Measurements from ENCODE around the gene FCER1G.

The FCER1G gene

DNA sequence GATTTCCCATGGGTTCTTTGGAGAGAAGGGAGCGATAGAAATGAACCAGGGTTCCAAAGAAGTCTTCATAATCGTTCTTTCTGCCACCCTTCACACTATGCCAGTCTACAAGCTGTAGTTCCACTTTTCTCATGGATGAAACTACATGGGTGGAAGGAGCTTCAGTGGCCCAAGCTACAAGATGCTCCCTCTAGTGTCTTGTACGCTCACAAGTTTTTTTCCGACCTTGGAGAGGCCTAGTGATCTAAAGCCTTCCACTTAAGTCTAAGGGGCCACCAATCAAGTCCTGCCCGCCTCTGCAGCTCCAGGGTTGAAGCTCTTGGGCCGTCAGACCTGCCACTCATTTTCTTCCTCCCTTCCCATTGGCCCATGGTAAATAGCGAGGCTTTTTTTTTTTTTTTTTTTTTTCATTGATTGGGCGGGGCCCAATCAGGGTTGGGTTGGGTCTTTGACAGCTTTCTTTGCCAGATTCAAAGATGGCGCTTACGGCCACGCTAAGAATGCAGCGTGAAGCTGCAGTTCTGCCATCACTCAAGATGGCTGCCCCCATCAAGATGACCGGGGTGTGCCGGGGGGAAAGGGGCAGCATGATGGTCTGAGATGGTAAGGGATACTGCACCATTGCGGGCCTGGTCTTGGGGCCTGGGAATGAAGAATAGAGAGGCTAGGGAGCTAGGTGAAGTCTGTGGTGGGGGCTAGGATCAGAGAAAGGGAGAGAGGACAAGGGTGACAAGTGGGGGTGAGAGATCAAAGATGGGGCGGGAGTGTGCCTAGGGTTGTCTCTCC, 10.6 kb downstream of the FCER1G start, which contains the start of gene TOMM40L:
Gene TOMM40L (plus strand): TSS at position 527 of the 786 bp plus-strand sequence. CDS start 430 bp downstream, outside the sequence.
- Histone ChIP-seq H3K9me3 (ENCODE audit: control insufficient read depth in 1 of 2, low read length in 2 of 2) (no peaks in the 10 kb centered on the region), H3K27ac (ENCODE audit: low read length) (peak within 1 kb of the TSS; percentile 84), H3K27me3 (ENCODE audit: low read depth, low read length) (no peaks in the 10 kb centered on the region), H3K36me3 (ENCODE audit: control insufficient read depth in 1 of 2, insufficient read depth in 2 of 2, low read length in 2 of 2) (peaks cover 23 to 25% of the 10 kb centered on the region in 2 donors), H3K4me1 (ENCODE audit: control insufficient read depth in 1 of 2, insufficient read depth in 2 of 2, low read length in 2 of 2) (peaks cover 16 to 25% of the 10 kb centered on the region in 2 donors), H3K4me3 (ENCODE audit: low read depth in 1 of 2, low read length in 2 of 2) (peak within 1 kb of the TSS; percentile 75 to 94)

DNA sequence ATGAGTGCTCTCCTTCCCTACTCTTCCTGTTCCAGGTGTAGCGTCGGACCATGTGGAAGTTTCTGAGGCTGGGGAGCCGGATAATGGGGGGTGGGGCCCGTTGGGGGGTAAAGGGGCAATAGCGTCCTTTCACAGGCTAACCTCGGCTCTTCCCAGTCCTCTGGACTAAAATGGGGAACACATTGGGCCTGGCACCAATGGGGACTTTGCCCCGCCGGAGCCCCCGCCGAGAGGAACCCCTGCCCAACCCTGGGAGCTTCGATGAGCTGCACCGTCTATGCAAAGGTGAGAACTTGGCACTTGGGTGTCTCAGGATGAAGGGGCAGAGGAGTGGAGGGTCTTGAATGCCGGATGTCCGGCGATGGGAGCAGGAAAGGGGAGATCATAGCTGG, 11.2 kb downstream of the FCER1G start:
- Histone ChIP-seq H3K36me3 (ENCODE audit: control insufficient read depth in 1 of 2, insufficient read depth in 2 of 2, low read length in 2 of 2) (peaks cover 23 to 27% of the 10 kb centered on the region in 2 donors), H3K4me3 (ENCODE audit: low read depth in 1 of 2, low read length in 2 of 2) (peak overlapping the region; percentile 75 to 94), H3K9me3 (ENCODE audit: control insufficient read depth in 1 of 2, low read length in 2 of 2) (no peaks in the 10 kb centered on the region), H3K27ac (ENCODE audit: low read length) (peak overlapping the region; percentile 84), H3K27me3 (ENCODE audit: low read depth, low read length) (no peaks in the 10 kb centered on the region), H3K4me1 (ENCODE audit: control insufficient read depth in 1 of 2, insufficient read depth in 2 of 2, low read length in 2 of 2) (peaks cover 16 to 25% of the 10 kb centered on the region in 2 donors)

DNA sequence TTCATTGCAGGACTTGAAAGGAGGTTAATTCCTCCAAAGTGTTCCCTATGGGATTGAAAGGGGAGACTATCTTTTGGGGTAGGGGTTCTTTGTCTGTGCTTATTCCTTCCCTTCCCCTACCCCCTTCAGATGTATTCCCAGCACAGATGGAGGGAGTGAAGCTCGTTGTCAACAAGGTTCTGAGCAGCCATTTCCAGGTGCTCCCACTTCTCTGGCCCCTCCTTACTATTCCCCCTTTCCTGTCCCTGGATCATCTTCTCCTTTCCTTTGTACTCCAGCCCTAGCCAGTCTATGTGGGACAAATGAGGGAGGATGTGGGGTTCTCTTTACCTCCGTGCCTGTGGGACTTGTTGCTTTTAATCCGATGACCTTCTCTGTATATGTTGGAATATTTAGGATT, 11.7 kb downstream of the FCER1G start:
- Histone ChIP-seq H3K4me3 (ENCODE audit: low read depth in 1 of 2, low read length in 2 of 2) (peak overlapping the region; percentile 75 to 94), H3K27ac (ENCODE audit: low read length) (peak overlapping the region; percentile 84), H3K4me1 (ENCODE audit: control insufficient read depth in 1 of 2, insufficient read depth in 2 of 2, low read length in 2 of 2) (peaks cover 16 to 25% of the 10 kb centered on the region in 2 donors)

DNA sequence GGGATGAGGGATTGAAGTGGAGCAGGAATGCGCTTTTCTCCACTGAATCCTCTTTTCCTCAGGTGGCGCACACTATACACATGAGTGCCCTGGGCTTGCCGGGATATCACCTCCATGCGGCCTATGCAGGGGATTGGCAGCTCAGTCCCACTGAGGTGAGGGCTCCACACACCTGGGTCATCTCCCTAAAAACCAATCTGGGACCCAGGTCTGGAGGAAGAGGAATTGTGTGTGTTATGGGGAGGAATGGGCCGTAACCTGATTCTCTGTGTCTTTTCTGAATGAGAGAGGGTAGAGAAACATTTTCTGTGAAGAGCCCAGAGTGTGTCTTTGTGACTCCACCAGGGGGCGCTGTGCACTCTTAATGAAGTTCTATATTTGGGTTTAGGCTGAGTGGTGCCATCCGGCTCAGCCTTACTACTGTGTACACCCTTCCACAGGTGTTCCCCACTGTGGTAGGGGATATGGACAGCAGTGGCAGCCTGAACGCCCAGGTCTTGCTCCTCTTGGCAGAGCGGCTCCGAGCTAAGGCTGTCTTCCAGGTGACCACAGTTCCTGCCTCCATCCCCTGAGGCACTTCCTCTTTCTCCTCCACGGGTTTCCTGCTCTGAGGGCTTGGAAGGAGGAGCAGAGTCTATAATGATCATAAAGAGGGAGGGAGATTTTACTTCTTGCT, 12.2 kb downstream of the FCER1G start:
- no peaks in the 10 kb centered on the region for H3K27me3 ChIP-seq (ENCODE audit: low read depth, low read length)
- no peaks in the 10 kb centered on the region for H3K9me3 ChIP-seq (ENCODE audit: control insufficient read depth in 1 of 2, low read length in 2 of 2)
- H3K4me1 ChIP-seq (ENCODE audit: control insufficient read depth in 1 of 2, insufficient read depth in 2 of 2, low read length in 2 of 2), result peaks cover 16 to 25% of the 10 kb centered on the region in 2 donors
- H3K27ac ChIP-seq (ENCODE audit: low read length), result peak overlapping the region; percentile 84
- H3K4me3 ChIP-seq (ENCODE audit: low read depth in 1 of 2, low read length in 2 of 2), result peak overlapping the region; percentile 75 to 94
- peaks cover 23 to 27% of the 10 kb centered on the region in 2 donors for H3K36me3 ChIP-seq (ENCODE audit: control insufficient read depth in 1 of 2, insufficient read depth in 2 of 2, low read length in 2 of 2)

More for the DNA sequence above, 11.7 kb downstream of the FCER1G start:
- H3K36me3 ChIP-seq (ENCODE audit: control insufficient read depth in 1 of 2, insufficient read depth in 2 of 2, low read length in 2 of 2), result peaks cover 23 to 27% of the 10 kb centered on the region in 2 donors
- no peaks in the 10 kb centered on the region for H3K9me3 ChIP-seq (ENCODE audit: control insufficient read depth in 1 of 2, low read length in 2 of 2)
- no peaks in the 10 kb centered on the region for H3K27me3 ChIP-seq (ENCODE audit: low read depth, low read length)

DNA sequence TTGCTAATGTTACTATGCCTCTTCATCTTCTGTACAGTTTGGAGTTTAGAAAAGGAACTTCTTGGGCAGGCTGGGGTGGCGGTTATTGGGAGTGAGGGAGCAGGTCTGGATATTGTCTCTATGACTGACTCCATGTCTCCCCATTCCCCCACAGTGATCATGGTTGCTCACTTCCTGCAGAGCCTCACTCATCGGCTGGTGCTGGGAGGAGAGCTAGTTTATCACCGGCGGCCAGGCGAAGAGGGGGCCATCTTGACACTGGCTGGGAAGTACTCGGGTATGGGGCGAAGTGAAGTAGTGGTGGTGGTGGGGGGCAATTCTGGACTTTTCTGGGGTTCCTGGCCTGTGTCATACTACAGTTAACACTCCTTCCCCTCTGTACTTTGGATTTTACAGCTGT, 12.9 kb downstream of the FCER1G start:
- Histone ChIP-seq H3K4me3 (ENCODE audit: low read depth in 1 of 2, low read length in 2 of 2) (peak overlapping the region in 1 of 2 donors; percentile 75), H3K27me3 (ENCODE audit: low read depth, low read length) (no peaks in the 10 kb centered on the region), H3K36me3 (ENCODE audit: control insufficient read depth in 1 of 2, insufficient read depth in 2 of 2, low read length in 2 of 2) (peaks cover 23 to 27% of the 10 kb centered on the region in 2 donors), H3K27ac (ENCODE audit: low read length) (peak overlapping the region; percentile 9), H3K9me3 (ENCODE audit: control insufficient read depth in 1 of 2, low read length in 2 of 2) (no peaks in the 10 kb centered on the region), H3K4me1 (ENCODE audit: control insufficient read depth in 1 of 2, insufficient read depth in 2 of 2, low read length in 2 of 2) (peaks cover 16 to 25% of the 10 kb centered on the region in 2 donors)

DNA sequence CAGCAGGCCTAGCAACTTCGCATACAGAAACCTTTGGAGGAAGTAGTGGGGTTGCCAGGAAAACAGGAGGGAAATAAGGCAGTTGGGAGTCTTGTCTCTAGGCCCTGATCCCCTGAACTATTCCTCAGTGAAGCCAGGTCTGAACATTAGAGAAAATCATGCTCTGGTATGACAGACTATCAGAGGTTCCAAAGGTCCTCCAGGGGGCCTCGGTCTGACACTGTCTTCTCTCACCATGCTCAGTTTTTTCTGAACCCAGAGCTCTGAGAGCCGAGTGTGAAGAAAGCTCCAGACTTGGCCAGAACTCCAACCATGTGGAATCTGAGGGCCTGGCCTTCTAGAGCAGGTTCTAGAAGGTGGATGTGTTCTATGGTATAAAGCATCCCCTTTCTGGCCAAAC, 14.8 kb downstream of the FCER1G start:
- H3K9me3 ChIP-seq (ENCODE audit: control insufficient read depth in 1 of 2, low read length in 2 of 2), result no peaks in the 10 kb centered on the region
- H3K27ac ChIP-seq (ENCODE audit: low read length), result no peak overlapping the region
- H3K4me3 ChIP-seq (ENCODE audit: low read depth in 1 of 2, low read length in 2 of 2), result no peak overlapping the region
- H3K36me3 ChIP-seq (ENCODE audit: control insufficient read depth in 1 of 2, insufficient read depth in 2 of 2, low read length in 2 of 2), result peaks cover 23 to 27% of the 10 kb centered on the region in 2 donors
- H3K4me1 ChIP-seq (ENCODE audit: control insufficient read depth in 1 of 2, insufficient read depth in 2 of 2, low read length in 2 of 2), result peaks cover 16 to 25% of the 10 kb centered on the region in 2 donors
- no peaks in the 10 kb centered on the region for H3K27me3 ChIP-seq (ENCODE audit: low read depth, low read length)

DNA sequence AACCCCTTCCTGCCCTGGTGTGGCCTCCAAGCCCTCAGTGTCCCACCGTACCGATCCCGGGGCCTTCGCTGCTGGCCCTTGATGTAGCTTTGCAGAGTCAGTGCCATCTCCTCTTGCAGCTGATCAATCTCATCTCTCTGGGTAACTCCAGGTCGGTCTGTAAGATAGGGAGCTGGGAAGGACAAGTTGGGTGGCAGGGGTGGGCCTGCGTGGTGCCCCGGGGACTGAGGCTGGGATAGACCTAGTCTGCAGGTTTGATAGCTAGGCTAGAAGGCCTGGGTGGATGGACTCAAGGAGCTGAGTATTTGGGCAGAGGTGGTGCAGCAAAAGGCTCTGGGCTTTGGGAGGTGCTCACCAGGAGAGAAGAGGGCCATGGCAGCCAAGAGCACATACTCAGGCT, 15.7 kb downstream of the FCER1G start:
- no peak overlapping the region for H3K4me3 ChIP-seq (ENCODE audit: low read depth in 1 of 2, low read length in 2 of 2)
- no peaks in the 10 kb centered on the region for H3K27me3 ChIP-seq (ENCODE audit: low read depth, low read length)
- no peaks in the 10 kb centered on the region for H3K9me3 ChIP-seq (ENCODE audit: control insufficient read depth in 1 of 2, low read length in 2 of 2)
- H3K4me1 ChIP-seq (ENCODE audit: control insufficient read depth in 1 of 2, insufficient read depth in 2 of 2, low read length in 2 of 2), result peaks cover 10 to 19% of the 10 kb centered on the region in 2 donors
- no peak overlapping the region for H3K27ac ChIP-seq (ENCODE audit: low read length)
- H3K36me3 ChIP-seq (ENCODE audit: control insufficient read depth in 1 of 2, insufficient read depth in 2 of 2, low read length in 2 of 2), result peaks cover 23 to 27% of the 10 kb centered on the region in 2 donors

DNA sequence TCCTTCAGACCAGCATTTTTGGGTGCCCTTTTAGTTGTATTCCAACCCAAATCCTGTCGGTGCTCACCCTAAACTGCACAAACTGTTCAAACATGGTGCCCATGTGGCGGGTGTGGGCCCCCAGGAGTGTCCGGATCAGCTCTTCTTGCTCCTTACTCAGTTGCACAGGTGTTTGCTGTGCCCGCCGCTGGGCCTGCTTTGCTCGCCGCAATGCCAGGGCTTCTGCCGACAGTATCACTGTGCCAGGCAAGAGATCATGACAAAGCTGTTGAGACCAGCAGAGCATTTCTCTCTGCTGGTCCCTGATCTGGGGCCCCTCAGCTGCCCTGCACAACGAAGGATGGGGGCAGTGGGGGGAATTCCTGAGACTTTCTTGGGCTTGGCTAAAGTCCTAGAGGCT, 18.0 kb downstream of the FCER1G start:
- Histone ChIP-seq H3K4me3 (ENCODE audit: low read depth in 1 of 2, low read length in 2 of 2) (no peak overlapping the region), H3K9me3 (ENCODE audit: control insufficient read depth in 1 of 2, low read length in 2 of 2) (no peaks in the 10 kb centered on the region), H3K27ac (ENCODE audit: low read length) (no peak overlapping the region), H3K36me3 (ENCODE audit: control insufficient read depth in 1 of 2, insufficient read depth in 2 of 2, low read length in 2 of 2) (peaks cover 23 to 26% of the 10 kb centered on the region in 2 donors), H3K27me3 (ENCODE audit: low read depth, low read length) (no peaks in the 10 kb centered on the region), H3K4me1 (ENCODE audit: control insufficient read depth in 1 of 2, insufficient read depth in 2 of 2, low read length in 2 of 2) (no peaks in the 10 kb centered on the region)

DNA sequence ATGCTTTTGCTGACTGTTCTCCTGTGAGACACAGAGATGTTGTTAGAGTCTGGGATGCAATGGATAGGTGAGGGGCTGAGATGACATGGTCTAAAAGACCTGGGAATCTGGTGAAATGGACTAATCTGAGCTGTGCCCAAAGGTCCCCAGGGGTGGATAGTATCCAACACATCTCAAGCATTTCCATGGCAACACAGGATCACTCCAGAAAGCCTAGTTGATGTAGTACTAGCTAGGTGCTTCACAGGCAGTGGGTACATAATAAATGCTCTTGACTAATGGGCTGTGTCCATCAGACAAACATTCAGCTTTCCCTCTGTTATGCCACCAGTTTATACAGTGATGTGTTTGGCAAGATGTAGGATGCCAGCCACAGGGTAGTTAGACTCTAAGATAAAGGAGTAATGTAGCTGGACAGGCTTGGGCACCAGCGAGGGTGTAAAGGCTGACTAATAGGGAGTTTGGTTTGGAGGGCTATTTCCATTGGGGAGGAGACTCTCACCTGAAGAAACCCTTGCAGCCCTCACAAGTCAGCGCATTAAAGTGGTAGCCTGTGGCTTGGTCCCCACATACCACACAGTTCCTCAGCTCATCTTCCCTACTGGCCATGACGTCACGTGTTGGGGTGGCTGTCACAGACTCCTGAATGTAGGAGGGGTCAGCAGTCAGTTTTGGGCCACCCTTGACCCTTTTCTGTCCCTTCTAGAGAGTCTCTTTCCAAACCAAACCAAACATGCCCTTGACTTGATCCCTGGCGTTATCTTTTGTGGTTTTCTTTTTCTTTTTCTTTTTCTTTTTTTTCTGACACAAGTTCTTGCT, 21.1 kb downstream of the FCER1G start:
- Histone ChIP-seq H3K36me3 (ENCODE audit: control insufficient read depth in 1 of 2, insufficient read depth in 2 of 2, low read length in 2 of 2) (no peaks in the 10 kb centered on the region), H3K27ac (ENCODE audit: low read length) (no peak overlapping the region), H3K27me3 (ENCODE audit: low read depth, low read length) (no peaks in the 10 kb centered on the region)

DNA sequence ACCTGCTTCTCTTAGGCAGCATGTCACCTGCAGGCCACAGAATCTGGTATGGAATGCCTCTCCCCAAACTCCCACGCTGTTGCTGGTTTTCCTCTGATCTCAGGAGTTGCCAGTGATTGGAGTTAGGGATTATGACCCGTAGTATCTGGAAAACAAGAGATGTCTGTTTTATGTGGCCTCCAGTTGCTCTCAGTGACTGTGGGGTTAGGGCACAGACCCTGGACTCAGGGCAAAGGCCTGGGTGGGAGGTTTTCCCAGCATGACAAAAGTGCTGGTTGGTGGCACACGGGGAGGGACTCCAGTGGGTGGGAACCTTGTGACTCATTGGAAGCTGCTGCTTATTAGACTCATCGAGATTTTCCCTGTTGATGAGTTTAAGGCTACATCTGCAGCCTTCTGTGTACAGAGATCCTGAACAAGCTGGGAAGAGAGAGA, 23.0 kb downstream of the FCER1G start, which contains the start of gene NR1I3:
Gene NR1I3 (minus strand): TSS at position 165 of the 435 bp plus-strand sequence. CDS start 1,638 bp downstream, outside the sequence.
- H3K36me3 ChIP-seq (ENCODE audit: control insufficient read depth in 1 of 2, insufficient read depth in 2 of 2, low read length in 2 of 2), result no peaks in the 10 kb centered on the region
- H3K9me3 ChIP-seq (ENCODE audit: control insufficient read depth in 1 of 2, low read length in 2 of 2), result no peaks in the 10 kb centered on the region
- H3K4me3 ChIP-seq (ENCODE audit: low read depth in 1 of 2, low read length in 2 of 2), result no peak within 1 kb of the TSS
- H3K27ac ChIP-seq (ENCODE audit: low read length), result no peak within 1 kb of the TSS
- H3K4me1 ChIP-seq (ENCODE audit: control insufficient read depth in 1 of 2, insufficient read depth in 2 of 2, low read length in 2 of 2), result no peaks in the 10 kb centered on the region
- no peaks in the 10 kb centered on the region for H3K27me3 ChIP-seq (ENCODE audit: low read depth, low read length)

More for the DNA sequence above, 21.1 kb downstream of the FCER1G start:
- Histone ChIP-seq H3K4me1 (ENCODE audit: control insufficient read depth in 1 of 2, insufficient read depth in 2 of 2, low read length in 2 of 2) (no peaks in the 10 kb centered on the region), H3K4me3 (ENCODE audit: low read depth in 1 of 2, low read length in 2 of 2) (no peak overlapping the region), H3K9me3 (ENCODE audit: control insufficient read depth in 1 of 2, low read length in 2 of 2) (no peaks in the 10 kb centered on the region)

All from muscle layer of duodenum (tissue), 2 donors.